HG02870 (cell line): ENCODE results near the gene NCAPD3.

Experiments used
- ATAC-seq: cut with Tn5 transposase; IDR thresholded peaks from one replicate; pipeline ENCODE4 v1.9.1; 2021; ENCODE audit warnings: mild to moderate bottlenecking, moderate library complexity; ENCODE audit not compliant: unreplicated experiment

Gene NCAPD3

GRCh38 chr11:134252346-134253187, 28.8 kb upstream of the NCAPD3 start:
- ATAC-seq, result peak; percentile 26

DNA sequence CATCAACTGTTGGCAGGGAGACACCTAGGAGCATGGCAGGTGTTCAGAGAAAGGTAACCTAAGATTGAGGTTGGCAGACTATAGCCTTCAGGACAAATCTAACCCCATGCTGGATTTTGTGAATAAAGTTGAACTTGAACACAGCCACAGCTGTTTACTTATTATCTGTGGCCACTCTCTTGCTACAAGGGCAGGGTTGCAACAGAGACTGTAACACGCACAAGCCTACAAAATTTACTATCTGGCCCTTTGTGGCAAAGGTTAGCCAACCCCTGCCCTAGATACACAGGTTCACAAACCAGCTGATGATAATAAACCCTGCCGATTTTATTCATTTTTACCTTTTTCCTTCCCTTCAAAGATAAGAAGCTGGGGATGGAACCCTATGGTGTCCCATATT, 26.9 kb upstream of the NCAPD3 start:
- no peak for ATAC-seq

GRCh38 chr11:134250246-134250645, 26.5 kb upstream of the NCAPD3 start:
- no peak for ATAC-seq

DNA sequence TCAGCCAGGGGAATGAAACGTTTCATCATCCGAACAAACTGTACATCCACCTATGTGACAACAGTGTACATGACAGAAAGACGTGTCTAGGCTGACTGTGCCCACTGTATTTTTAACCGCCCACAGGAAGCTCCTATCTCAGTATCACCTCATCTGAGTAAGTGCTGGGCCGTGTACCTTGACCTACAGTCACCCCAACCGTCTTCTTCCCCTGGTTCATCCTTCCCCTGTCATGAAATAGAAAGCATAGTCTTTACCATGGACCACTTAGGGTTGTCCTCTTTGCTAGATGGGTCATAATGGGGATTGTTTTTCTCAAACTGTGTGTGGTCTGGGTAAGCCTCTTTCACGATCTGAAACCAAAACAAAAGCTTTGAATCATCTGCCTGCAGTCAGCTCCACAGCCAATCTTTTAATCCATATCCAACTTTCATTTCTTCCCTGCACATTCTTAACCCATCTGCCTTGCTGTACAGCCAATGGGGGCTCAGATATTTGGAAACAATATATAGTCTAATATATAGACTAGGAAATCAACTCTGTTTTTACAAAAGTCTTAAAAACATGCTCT, 25.2 kb upstream of the NCAPD3 start:
- no peak for ATAC-seq

DNA sequence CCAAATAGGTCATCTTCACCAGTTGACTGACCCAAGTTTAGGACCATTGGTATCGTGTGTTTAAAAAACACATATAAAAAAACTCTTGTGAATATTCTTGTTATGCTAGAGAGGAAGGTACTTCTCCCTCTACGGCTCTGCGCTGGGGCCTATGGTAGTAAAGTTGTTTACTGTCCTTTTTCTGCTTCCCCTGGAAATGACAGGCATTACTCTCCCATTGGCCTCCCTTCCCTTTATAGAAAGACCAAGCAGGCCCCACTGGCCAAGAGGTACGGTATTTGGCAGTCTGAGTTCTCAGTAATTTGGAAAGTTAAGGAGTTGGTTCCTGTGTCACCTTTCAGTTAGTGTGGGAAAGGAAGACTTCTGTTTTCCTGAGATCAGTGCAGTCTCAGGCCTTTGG, 22.9 kb upstream of the NCAPD3 start:
- no peak for ATAC-seq

DNA sequence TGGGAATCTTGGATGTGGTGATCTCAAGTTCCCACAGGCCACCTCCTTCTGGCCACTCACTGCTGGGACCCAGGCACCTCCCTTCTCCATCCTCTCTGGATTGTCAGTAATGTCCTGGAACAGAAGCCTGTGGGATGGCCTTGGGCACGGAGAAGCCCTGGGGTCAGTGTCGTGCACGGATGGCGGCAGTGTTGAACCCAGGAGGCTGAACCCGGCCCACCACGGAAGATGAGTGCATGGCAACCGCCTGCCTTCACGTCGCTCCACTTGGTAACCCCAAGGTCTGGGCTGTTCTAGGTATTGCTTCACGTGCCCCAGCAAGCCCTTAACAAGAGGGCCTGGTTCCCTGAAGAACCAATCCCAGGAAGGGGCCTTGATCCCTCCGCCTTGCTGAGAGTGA, 22.3 kb upstream of the NCAPD3 start:
- no peak for ATAC-seq

GRCh38 chr11:134245434-134245833, 21.7 kb upstream of the NCAPD3 start:
- ATAC-seq, result no peak

GRCh38 chr11:134244593-134244992, 20.8 kb upstream of the NCAPD3 start:
- ATAC-seq, result peak; percentile 79

DNA sequence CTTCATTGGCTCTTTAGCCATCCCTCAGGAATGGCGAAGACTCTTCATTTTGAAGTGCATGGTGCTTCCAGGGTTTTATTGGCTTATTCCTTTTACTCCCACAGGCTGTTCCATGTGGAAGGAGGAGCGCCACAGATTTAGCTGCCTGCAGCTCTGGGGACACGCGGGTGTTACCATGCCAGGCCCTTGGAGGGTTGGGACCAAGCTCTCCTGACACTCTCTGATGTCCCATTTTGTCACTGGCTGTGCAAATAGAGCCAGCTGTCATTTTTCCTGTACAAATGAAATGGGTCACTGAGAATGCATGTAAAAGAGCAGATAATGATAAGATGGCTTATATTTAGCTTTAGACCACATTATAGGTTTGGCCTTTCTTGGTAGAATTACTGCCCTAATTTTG, 20.1 kb upstream of the NCAPD3 start:
- no peak for ATAC-seq

DNA sequence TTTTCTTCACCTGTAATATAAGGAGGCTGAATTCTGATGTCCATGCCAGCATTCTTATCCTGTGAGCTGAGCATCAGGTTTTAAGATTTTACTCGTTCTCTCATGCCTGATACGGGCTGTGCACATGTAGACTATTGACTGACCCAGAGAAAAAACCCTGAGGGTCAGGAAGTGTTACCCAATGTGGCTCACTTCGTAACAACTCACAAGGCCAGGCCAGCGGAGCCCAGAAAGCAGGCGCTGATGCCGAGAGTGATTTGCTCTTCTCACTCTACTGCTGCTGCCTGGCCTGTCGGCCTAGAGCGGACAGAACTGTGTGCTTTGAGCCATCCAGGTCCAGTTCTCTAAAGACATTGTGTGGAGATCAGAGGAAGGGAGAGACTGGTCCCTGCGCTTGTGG, 18.6 kb upstream of the NCAPD3 start:
- no peak for ATAC-seq

- no peak for ATAC-seq
Measured at GRCh38 chr11:134240592-134240991, 16.8 kb upstream of the NCAPD3 start.

GRCh38 chr11:134238956-134239355, 15.2 kb upstream of the NCAPD3 start:
- no peak for ATAC-seq

GRCh38 chr11:134237557-134237922, 13.8 kb upstream of the NCAPD3 start:
- ATAC-seq, result no peak

- ATAC-seq, result no peak
Measured at GRCh38 chr11:134236834-134237556, 13.2 kb upstream of the NCAPD3 start.

GRCh38 chr11:134235399-134235798, 11.6 kb upstream of the NCAPD3 start:
- ATAC-seq, result no peak

GRCh38 chr11:134233729-134234179, 10.0 kb upstream of the NCAPD3 start:
- ATAC-seq, result no peak

- no peak for ATAC-seq
Measured at GRCh38 chr11:134231958-134232659, 8.3 kb upstream of the NCAPD3 start.

- ATAC-seq, result no peak
Measured at GRCh38 chr11:134230339-134230738, 6.6 kb upstream of the NCAPD3 start.

DNA sequence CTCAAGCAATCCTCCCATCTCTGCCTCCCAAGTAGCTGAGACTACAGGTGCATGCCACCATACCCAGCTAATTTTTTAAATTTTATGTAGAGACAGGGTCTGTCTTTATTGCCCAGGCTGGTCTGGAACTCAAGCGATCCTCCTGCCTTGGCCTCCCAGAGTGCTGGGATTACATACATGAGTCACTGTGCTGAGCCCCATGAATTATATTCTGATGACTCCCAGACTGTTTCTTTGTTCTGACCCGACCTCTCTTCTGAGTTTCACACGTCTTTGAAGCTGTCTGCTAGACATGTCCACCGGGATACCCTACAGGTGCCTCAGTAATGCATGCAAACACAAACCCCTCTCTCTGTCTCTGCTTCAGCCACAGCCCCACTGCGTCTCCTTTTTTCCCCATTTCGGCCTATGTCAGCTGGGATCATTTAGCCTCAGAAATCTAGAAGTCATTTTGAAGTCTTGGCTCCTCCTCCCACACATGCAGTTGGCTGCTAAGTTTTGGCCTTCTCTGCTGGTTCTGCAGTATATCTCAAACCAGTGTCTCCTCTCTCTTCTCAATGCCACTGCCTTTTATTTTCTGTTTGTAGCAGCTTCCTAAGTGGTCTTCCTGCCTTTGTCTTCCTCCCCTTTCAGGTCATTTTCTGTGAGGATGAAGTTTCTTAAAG, 5.5 kb upstream of the NCAPD3 start:
- ATAC-seq, result no peak

DNA sequence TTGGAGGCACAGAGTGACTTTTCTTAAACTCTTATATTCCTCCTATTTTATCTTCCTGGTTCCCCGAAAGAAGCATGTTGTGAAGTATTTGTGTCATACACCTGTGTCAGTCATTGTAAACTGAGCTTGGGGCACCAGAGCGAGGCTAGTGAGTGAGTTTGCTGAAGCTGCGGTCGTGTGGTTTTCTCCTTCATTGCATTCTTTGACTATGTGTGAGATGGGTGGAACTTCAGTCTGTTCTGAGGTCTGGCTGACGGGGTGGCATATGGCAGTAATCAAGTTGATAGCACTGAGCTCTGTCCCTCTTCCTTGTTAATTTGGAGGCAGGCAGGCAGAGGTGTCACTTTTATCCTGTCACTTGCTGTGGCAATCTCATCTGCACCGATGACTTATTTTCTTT, 4.9 kb upstream of the NCAPD3 start:
- peak; percentile 62 for ATAC-seq

DNA sequence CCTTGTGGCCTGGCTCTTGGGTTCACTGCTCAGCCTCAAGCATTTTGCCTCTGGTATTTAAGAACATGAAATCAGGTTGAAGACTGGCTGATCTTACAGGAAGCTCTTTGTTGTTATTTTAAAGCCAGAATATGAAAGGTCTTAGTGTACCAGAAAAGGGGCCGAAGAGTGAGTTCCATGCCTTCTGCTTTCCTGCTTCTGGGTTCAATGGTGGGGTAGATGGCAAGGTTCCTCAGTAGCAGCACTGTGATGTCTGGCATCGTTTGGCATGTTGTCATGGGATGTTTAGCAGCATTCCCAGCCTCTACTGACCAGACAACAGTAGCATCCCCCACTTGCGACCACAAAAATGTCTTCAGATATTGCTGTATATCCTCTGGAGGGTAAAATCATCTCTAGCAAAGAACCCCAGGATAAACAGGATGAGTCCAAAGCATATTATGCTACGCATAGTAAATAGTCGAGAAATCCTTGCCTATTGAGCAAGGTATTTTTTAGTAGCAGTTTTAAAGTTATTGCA, 3.1 kb upstream of the NCAPD3 start:
- ATAC-seq, result no peak
